Measurements from ENCODE around the gene ARRB1.

ARRB1 gene

DNA sequence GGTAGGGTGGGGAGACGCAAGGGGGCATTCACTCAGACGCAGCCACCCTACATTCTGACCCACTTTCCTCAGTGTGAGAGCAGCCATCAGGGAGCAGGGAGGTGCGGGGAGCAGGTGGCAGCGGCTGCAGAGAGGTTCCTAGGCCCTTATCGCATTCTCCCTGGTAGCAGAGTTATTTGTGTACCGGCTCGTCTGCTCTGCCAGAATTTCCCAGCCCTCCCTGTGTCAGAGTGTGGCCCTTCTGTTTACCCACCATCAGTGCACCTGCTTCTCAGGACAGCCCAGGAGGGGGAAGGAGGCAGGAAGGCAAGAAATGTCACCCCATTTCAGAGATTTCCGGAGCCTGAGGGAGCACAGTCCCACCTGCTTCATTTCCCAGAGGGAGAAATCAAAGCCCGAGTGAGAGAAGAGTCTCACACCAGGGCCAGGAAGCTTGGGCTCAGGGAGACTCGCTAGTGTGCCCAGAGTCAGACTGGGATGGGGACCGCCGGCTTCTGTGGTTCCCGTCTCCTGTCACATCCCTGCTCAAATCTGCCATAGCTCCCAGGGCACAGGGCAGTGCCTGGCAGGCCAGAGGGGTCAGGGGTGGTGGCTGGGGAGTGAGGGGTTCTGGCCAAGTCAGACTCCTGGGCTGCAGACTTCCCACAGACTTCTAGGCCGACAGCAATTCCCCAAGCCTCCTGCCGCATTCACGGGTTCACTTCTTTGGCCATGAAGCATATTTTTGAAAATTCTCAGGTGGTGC, 49.7 kb downstream of the ARRB1 start:
- no peak for DNase-seq (ENCODE audit: low spot score)

DNA sequence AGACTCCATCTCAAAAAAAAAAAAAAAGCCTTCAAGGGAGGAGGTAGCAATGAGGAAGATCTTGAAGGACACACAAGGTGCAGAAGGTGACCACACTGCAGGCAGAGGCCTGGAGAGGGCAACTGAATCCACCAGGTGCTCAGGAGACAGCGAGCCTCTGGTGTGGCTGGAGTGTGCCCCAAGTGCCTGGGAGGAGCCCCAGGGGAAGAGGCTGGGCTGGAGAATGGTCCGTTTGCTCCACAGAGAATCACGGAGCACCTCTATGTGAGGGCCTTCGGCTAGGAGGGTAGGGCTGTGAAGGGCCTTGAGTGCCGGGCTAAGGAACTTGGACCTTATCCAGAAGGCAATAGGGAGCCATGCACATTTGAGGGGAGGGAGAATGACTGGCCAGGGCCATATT, 50.3 kb downstream of the ARRB1 start:
- DNase-seq (ENCODE audit: low spot score), result no peak

- DNase-seq (ENCODE audit: low spot score), result no peak
Measured at GRCh38 chr11:75298976-75299260, 52.5 kb downstream of the ARRB1 start.

DNA sequence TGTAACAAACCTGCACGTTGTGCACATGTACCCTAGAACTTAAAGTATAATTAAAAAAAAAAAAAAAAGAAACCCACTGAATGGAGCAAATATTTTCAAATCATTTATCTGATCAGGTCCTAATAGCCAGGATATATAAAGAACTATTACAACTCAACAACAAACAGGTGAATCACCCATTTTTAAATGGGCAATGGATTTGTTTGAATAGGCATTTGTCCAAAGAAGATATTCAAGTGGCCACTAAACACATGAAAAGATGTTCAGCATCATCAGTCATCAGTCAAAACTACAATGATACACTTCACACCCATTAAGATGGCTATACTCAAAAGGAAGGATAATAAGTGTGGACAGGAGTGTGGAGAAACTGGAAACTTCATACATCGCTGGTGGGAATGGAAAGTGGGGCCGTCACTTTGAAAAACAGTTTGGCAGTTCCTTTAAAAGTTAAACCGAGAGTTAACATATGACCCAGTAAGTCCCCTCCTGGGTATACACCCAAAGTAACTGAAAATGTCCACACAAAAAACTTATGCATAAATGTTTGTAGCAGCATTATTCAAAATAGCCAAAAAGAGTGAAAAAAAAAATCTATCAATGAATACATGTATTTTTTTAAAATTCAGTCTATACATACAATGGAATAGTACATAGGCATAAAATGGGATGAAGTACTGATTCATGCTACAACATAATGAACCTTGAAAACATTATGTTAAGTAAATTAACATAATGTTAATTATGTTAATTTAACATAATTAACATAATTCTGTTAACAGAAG, 53.1 kb downstream of the ARRB1 start:
- no peak for DNase-seq (ENCODE audit: low spot score)

DNA sequence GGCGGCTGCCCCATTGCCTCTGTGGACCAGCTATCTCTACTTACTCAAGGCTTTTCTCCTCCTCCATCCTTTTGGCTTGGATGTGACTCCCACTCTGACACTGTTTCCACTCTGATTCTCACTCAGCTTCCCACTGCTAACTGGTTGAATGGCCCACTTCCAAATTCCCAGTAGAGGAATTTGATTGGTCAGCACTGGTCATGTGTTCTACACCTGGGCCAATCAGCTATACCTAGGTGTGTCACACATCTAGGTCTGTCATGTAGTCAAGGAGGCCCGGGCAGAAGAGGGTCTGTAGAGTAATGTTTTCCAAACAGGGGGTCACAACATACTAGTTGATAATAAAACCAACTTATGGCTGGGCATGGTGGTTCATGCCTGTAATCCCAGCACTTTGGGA, 57.6 kb downstream of the ARRB1 start:
- DNase-seq (ENCODE audit: low spot score), result no peak

GRCh38 chr11:75292943-75293342, 58.5 kb downstream of the ARRB1 start:
- no peak for DNase-seq (ENCODE audit: low spot score)

GRCh38 chr11:75291741-75292140, 59.7 kb downstream of the ARRB1 start:
- DNase-seq (ENCODE audit: low spot score), result no peak

GRCh38 chr11:75289919-75290318, 61.5 kb downstream of the ARRB1 start:
- DNase-seq (ENCODE audit: low spot score), result no peak

DNA sequence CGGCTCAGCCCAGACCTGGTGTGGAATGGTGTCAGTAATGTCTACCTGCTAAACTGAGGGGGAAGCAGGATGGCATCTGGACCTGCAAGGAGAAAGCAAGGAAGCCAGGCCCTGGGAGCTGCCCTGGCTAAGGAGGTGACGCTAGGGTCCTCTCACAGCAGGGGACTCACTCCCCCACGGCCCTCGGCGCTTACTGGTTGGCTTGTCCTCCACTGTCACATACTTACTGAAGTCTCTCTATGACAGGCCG, 62.0 kb downstream of the ARRB1 start:
- DNase-seq (ENCODE audit: low spot score), result no peak

GRCh38 chr11:75287579-75287978, 63.9 kb downstream of the ARRB1 start:
- no peak for DNase-seq (ENCODE audit: low spot score)

- no peak for DNase-seq (ENCODE audit: low spot score)
Measured at GRCh38 chr11:75286826-75287465, 64.5 kb downstream of the ARRB1 start.

DNA sequence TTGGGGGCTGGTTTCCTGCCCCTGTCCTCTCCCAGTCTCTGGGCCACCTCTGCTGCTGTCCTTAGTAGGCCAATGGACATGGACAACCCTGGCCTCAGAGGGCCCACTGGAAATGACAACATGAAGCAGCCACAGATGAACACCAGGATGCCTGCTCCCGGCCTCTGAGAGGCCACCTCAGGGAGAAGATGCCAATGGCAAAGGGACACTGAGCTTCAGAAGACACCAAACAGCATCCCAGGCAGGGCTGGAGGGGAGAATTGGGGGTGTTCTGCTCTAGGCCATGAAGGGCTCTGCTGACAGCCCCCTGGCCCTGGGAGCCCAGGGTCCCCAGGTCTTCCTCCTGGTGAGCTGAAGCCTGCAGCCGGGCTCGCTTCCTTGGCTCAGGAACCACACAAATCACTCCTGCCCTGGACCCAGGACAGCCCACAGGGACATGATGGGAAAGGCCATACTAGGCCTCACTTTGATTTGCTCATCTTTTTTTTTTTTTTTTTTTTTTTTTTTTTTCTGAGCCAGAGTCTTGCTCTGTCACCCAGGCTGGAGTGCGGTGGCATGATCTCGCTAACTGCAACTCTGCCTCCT, 65.6 kb downstream of the ARRB1 start:
- DNase-seq (ENCODE audit: low spot score), result no peak

GRCh38 chr11:75283391-75283931, 68.0 kb downstream of the ARRB1 start:
- DNase-seq (ENCODE audit: low spot score), result peak; percentile 34

DNA sequence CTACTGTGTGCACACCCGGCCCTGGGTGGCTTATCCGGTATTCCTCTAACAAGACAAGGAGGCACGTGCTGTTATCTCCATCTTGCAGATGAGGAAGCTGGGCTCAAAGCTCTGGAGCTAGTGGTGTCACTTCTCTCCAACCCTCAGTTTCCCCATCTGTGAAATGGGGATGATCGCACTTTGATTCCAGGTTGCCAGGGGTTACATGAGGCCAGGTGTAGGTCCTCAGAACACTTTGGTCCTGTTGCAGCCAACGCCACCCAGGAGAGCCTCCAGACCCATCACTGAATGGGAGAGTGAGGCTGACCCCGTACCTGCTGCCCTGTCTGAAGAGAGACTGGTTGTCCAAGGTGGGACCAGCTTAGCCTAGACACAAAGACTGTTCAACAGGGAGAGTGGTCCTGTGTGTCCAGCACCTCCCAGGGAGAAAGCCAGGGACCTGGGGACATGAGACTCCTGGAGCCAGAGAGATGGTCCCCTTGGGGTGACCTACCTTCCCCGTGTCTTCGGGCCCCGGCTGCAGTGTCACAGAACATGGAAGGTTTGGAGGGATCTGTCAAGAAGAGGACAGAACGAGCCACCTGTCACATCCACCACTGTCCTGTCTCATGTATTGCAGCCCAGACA, 69.9 kb downstream of the ARRB1 start:
- DNase-seq (ENCODE audit: low spot score), result no peak

DNA sequence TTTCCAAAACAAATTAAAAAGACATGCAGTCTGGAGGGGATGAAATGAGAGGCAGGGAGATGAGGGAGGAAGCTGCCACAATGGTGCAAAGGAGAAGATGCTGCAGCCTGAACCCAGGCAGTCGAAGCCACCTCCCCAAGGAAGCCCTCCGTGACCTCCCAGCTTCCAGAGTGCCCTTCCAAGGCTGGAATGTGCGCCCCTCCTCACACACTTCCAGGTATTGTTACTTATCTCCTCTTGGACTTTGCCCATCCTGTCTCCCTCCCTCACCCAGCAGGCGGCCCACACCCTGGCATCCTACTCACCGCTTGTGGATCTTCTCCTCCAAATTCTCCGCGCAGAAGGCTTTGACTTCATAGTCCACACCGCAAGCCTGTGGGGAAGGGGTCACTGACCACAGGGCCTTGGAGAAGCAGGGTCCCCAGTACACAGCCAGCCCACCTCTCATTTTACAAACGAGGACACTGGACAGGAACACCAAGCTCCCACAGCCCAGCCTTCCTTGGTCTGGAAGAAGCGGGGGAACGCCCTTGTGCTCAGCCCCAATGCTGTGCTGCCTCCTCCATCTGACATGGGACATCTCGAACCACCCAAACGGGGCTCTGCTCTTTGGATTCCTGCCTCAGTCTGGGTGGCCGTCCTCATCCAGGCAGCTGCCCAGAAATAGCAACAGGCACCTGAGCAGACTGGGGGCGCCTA, 70.5 kb downstream of the ARRB1 start:
- no peak for DNase-seq (ENCODE audit: low spot score)

GRCh38 chr11:75280227-75280701, 71.2 kb downstream of the ARRB1 start:
- peak; percentile 76 for DNase-seq (ENCODE audit: low spot score)

DNA sequence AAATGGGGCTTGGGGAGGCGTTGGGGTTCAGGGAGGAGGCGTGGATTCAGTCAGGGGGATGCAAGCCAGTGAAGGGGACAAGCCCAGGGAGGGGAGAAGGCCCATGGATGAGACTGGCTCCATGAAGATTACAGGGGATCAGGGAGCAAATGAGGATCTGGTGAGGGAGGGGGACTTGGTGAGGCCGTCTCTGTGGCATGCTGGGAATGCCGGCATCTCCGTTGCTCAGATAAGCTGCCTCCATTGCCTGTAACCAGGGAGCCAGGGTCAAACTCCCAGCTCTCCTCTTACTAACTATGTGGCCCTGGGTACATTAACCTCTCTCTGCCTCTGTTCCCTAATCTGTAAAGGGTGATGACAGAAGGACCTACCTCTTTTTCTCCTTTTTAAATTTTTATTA, 72.2 kb downstream of the ARRB1 start:
- no peak for DNase-seq (ENCODE audit: low spot score)

GRCh38 chr11:75277991-75278790, 73.3 kb downstream of the ARRB1 start:
- DNase-seq (ENCODE audit: low spot score), result no peak

DNA sequence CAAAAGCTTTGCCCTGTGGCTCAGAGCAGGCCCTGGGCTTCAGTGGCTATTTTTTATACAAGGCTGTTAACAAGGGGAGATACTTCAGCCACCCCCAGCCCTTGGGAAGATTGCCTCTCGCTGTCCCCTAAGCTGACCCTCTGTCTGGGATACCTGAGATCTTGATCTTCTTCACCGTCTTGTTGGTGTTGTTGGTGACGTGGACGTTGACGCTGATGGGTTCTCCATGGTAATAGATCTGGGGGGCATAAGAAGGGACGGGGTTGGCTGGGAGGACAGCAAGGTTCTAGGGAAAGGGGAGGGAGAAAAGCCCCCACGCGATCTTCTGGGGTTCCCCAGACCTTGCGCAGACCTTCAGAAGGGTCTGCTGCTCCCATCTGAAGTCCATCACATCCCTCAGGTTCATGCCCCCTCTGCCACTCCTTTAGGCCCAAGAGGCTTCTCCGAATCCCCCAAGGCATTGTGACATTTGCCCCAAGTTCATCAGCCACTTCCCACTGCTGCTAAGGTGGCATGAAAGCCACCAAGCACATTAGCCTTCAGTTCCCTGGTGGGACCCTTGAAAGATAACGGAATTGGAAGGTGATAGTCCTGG, 74.2 kb downstream of the ARRB1 start:
- DNase-seq (ENCODE audit: low spot score), result no peak

- DNase-seq (ENCODE audit: low spot score), result no peak
Measured at GRCh38 chr11:75276686-75277085, 74.8 kb downstream of the ARRB1 start.

Data from SK-N-DZ (cell line).